ENCODE measurements around the gene SPTSSB. TPM values are rescaled to one million over a fixed set of nuclear protein-coding genes. Genes with fewer than 3 reads are reported as not detected.

The SPTSSB gene
- total RNA-seq, 1 experiment from 2014 or later: 2.9 TPM

GRCh38 chr3:161405836-161406235 is 34.5 kb upstream of the SPTSSB start:
- no peak overlapping the region for H3K4me3 ChIP-seq (replicated peaks in 1 of 2; ENCODE audit: low read depth in 1 of 2, low read length in 2 of 2)
- H3K36me3 ChIP-seq (ENCODE audit: control insufficient read depth in 1 of 2, insufficient read depth in 2 of 2, low read length in 2 of 2): no peaks in the 10 kb centered on the region
- ChIA-PET POLR2A (no interaction called here), CTCF (interaction anchor here (1.0 kb wide), 1 partner anchor 131 kb away, joined by 4 read pairs; no protein-coding TSS in a partner anchor), RAD21 (ENCODE audit: low non-redundant PET in 1 of 2, low total read pairs in 2 of 2, uncharacterized antibody in 2 of 2, unreplicated experiment in 2 of 2) (no interaction called here)
- H3K27ac ChIP-seq (ENCODE audit: low read depth, low read length): no peak overlapping the region
- no peak overlapping the region for H3K4me2 ChIP-seq (ENCODE audit: low read length)
- no peaks in the 10 kb centered on the region for H3K27me3 ChIP-seq (ENCODE audit: insufficient read depth, low read length)
- TF ChIP-seq CBX3 (IDR thresholded peaks at IDR 0.05; ENCODE audit: low read depth) (no peak), JUND (IDR thresholded peaks at IDR 0.05) (no peak), RAD21 (IDR thresholded peaks at IDR 0.05; ENCODE audit: low read depth) (no peak), SIN3A (IDR thresholded peaks at IDR 0.05; ENCODE audit: low read depth) (no peak), CTCF (IDR thresholded peaks at IDR 0.05 in 2 of 3, conservative IDR thresholded peaks at IDR 0.05 in 1 of 3; ENCODE audit: borderline replicate concordance in 1 of 3, insufficient read depth in 1 of 3, low read depth in 2 of 3, low read length in 2 of 3) (no peak), ZNF274 (IDR thresholded peaks at IDR 0.05; ENCODE audit: low read depth, low read length) (no peak), ATF3 (IDR thresholded peaks at IDR 0.05) (no peak), SRF (IDR thresholded peaks at IDR 0.05; ENCODE audit: low read depth) (no peak), SP1 (IDR thresholded peaks at IDR 0.05; ENCODE audit: low read depth) (no peak), POLR2A (IDR thresholded peaks at IDR 0.05; ENCODE audit: borderline replicate concordance, extremely low read depth, insufficient read depth, insufficient read length) (no peak), EZH2phosphoT487 (IDR thresholded peaks at IDR 0.05; ENCODE audit: borderline replicate concordance) (no peak), TCF7L2 (IDR thresholded peaks at IDR 0.05; ENCODE audit: borderline replicate concordance, extremely low read depth, insufficient read depth, insufficient read length) (no peak)
- no peaks in the 10 kb centered on the region for H3K9me2 ChIP-seq (ENCODE audit: insufficient read depth)
- no peak overlapping the region for H3K9ac ChIP-seq (ENCODE audit: low read length)
- H3K9me3 ChIP-seq (ENCODE audit: control insufficient read depth in 1 of 2, insufficient read depth in 1 of 2, low read depth in 1 of 2, low read length in 2 of 2): no peaks in the 10 kb centered on the region
- intact Hi-C loops (cut with micrococcal nuclease): loop anchor here (5.0 kb wide), 1 partner anchor 699 kb away; no protein-coding TSS in a partner anchor
- no peaks in the 10 kb centered on the region for H3K79me2 ChIP-seq (ENCODE audit: insufficient read depth, low read length)
- H4K20me1 ChIP-seq (ENCODE audit: insufficient read depth): no peaks in the 10 kb centered on the region
- BruUV-seq (replicated peaks): no TSS peak
- no peaks in the 10 kb centered on the region for H3K4me1 ChIP-seq (ENCODE audit: control insufficient read depth in 1 of 2, insufficient read depth in 2 of 2, low read length in 2 of 2)
- H2AFZ ChIP-seq (ENCODE audit: low read depth, low read length, poor library complexity, severe bottlenecking): no peak overlapping the region
- ATAC-seq: no peak
- no peak for DNase-seq (ENCODE audit: low read depth, low spot score)
